Erythroblast (primary cell): ENCODE measurements around the gene ZNF143.

Source experiments
- GATA1 ChIP-seq: IDR thresholded peaks from 2 replicates; pipeline ENCODE4 v1.6.1; 2011; ENCODE audit warnings: low read depth, mild to moderate bottlenecking, control low read depth, low read length, moderate library complexity
- POLR2A ChIP-seq: IDR thresholded peaks from 2 replicates; pipeline ENCODE4 v1.6.1; 2011; ENCODE audit warnings: mild to moderate bottlenecking, low read length

GRCh38 chr11:9428706-9429105, 32.1 kb upstream of the ZNF143 start:
- TF ChIP-seq POLR2A = no peak
- no peak for TF ChIP-seq GATA1
